Measurements from ENCODE around the gene NIPAL3. TPM values are rescaled to one million over a fixed set of nuclear protein-coding genes. Genes with fewer than 3 reads are reported as not detected.
"Not testable (repeated sequence)": the region's sequence is repeated elsewhere in the genome, so short reads cannot be mapped to it uniquely, and the experiment has no call there.

NIPAL3 gene
- total RNA-seq, 1 donor from 2014 or later: 26.3 TPM

DNA sequence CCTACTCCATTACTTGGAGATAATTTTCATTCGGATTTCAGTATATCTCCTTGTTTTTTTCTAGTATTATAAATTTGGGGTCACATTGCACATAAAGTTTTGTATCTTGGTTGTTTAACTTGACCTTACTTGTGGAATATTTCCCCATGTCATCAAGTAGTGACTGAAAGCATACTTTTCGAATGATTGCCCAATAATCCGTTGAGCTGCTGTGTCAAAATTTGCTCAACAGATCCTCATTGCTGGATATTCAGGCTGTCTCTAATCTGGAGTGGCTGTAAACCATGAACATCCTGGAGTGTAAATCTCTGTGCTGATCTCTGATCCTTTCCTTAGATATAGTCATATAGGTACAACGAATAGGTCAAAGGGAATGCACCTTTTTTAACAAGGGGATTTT is 4.9 kb downstream of the NIPAL3 start:
- DNase-seq (ENCODE audit: extremely low read depth, low read depth, low spot score): no peak

DNA sequence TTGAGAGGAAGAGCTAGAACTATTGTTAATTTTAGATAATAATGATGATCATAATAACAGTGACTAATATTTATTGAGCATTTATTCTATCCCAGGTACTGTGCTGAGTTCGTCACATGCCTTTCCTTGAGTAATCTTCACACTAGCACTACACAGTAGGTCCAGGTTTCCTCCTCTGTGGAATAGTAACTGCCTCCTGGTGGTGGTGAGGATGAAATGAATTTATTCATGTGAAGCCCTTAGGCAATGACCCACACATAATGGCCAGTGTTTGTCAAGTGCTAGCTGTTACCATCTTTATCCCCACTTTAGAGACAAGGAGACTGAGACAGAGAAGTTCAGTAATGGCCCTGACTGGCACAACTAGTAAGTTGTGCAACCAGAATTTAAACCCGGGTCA is 5.9 kb downstream of the NIPAL3 start:
- no peak for DNase-seq (ENCODE audit: extremely low read depth, low read depth, low spot score)

DNA sequence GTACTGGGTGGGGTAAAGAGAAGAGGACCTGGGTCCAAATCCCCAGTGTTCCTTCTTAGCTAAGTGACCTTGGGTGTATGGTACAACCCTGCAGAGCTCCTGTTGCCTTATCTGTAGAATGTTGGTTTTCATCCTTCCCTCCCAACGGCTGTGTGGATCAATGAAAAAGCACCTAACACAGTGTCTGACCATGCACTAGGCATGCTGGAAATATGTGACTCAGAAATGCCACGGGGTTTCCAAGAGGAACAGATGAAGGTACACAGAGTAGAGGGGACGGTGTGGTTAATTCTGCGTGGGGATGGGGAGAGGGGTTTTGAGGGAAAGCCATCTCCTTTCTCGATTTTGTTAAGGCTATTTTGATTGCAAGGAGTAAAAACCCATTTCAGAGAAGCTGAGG is 8.6 kb downstream of the NIPAL3 start:
- DNase-seq (ENCODE audit: extremely low read depth, low read depth, low spot score): no peak

GRCh38 chr1:24424990-24425389 is 9.4 kb downstream of the NIPAL3 start:
- no peak for DNase-seq (ENCODE audit: extremely low read depth, low read depth, low spot score)

GRCh38 chr1:24425441-24425840 is 9.8 kb downstream of the NIPAL3 start:
- DNase-seq (ENCODE audit: extremely low read depth, low read depth, low spot score): no peak

- no peak for DNase-seq (ENCODE audit: extremely low read depth, low read depth, low spot score)
These were observed 10.3 kb downstream of the NIPAL3 start for GRCh38 chr1:24425922-24426321.

GRCh38 chr1:24426744-24427544 is 11.3 kb downstream of the NIPAL3 start:
- no peak for DNase-seq (ENCODE audit: extremely low read depth, low read depth, low spot score)

DNA sequence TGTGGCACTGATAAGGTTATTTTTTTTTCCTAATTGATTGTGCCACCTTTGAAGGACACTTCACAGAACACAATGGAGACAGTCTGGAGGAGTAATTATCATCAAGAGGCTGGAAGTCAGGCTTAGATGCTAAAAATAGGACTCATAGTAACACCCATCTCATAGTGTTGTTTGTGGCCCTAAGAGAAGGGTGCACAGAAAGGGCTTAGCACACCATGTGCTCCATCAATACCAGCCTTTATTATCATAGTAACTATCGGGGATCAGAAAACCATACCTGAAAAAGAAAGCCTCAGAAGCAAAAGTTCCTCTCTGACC is 11.9 kb downstream of the NIPAL3 start:
- DNase-seq (ENCODE audit: extremely low read depth, low read depth, low spot score): no peak

DNA sequence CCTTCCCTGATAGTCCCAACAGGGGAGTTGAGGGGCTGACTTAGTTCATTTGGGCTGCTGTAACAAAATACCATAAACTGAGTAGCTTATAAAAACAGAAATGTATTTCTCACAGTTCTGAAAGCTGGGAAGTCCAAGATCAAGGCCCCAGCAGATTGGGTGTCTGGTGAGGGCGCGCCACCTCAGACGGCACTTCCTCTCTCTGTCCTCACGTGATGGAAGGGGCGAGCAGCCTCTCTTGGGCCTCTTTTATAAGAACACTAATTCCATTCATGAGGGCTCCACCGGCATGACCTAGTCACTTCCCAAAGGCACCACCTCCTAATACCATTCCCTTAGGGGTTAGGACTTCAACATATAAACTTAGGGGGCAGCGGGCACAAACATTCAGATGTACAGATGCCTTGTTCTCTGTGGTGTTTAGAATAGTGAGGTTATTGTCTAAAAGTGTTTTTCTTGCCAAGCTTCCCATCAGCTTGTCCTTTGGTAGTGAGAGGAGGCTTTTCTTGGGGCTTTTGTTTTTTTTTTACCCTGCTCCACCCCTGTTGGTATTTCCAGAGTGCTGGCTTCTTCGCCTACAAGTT is 20.3 kb downstream of the NIPAL3 start:
- no peak for DNase-seq (ENCODE audit: extremely low read depth, low read depth, low spot score)

- DNase-seq (ENCODE audit: extremely low read depth, low read depth, low spot score): no peak
These were observed 22.2 kb downstream of the NIPAL3 start for GRCh38 chr1:24437631-24438396.

GRCh38 chr1:24438423-24438901 is 22.9 kb downstream of the NIPAL3 start:
- DNase-seq (ENCODE audit: extremely low read depth, low read depth, low spot score): no peak

- DNase-seq (ENCODE audit: extremely low read depth, low read depth, low spot score): no peak
These were observed 24.8 kb downstream of the NIPAL3 start for GRCh38 chr1:24440436-24440835.

DNA sequence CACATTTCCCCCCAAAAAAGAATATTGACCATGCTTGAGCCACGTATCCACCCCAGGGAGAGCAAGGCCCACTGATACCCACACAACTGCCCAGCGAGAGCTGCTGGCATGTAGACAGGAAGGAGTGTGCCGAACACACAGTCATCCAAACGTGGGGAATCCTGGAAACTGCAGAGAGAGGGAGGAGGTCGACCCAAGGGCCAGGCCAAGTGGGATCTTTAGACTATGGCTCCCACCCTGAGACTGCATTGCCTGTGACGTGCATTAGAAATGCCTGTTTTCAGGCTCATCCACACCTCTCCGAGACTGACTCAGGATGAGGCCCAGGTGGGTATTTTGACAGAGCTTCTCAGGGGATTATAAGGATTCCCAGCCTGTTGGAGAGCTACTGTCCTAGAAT is 25.9 kb downstream of the NIPAL3 start:
- DNase-seq (ENCODE audit: extremely low read depth, low read depth, low spot score): no peak

DNA sequence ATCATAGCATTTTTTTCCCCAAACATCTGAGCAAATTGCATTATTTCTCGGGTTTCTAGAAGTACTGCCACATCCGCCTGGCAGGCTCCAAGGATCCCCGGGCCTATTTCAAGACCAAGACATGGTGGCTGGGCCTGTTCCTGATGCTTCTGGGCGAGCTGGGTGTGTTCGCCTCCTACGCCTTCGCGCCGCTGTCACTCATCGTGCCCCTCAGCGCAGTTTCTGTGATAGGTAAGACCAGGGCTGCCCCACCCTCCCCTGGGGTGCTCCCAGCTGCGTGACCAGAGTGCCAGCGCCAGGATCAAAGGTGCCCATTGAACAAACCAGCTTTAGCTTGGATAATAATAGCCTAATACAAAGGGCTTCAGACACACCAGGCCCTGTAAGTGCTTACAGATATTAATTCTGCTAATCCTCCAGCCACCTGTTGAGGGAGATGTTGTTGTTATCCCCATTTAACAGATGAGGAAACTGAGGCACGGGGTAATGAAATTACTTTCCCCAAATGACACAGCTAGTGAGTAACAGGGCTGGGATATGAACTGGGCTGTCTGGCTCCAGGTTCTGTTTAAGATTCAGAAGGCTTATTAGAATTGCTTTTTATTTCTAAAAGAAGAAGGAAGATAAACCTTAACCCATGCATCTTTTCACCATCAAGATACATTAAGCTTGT is 26.5 kb downstream of the NIPAL3 start:
- DNase-seq (ENCODE audit: extremely low read depth, low read depth, low spot score): no peak

- DNase-seq (ENCODE audit: extremely low read depth, low read depth, low spot score): no peak
These were observed 27.2 kb downstream of the NIPAL3 start for GRCh38 chr1:24442764-24443163.

- no peak for DNase-seq (ENCODE audit: extremely low read depth, low read depth, low spot score)
These were observed 27.6 kb downstream of the NIPAL3 start for GRCh38 chr1:24443241-24443656.

GRCh38 chr1:24446446-24446845 is 30.8 kb downstream of the NIPAL3 start:
- not testable (repeated sequence) for DNase-seq (ENCODE audit: extremely low read depth, low read depth, low spot score)

GRCh38 chr1:24450316-24450715 is 34.7 kb downstream of the NIPAL3 start:
- no peak for DNase-seq (ENCODE audit: extremely low read depth, low read depth, low spot score)

DNA sequence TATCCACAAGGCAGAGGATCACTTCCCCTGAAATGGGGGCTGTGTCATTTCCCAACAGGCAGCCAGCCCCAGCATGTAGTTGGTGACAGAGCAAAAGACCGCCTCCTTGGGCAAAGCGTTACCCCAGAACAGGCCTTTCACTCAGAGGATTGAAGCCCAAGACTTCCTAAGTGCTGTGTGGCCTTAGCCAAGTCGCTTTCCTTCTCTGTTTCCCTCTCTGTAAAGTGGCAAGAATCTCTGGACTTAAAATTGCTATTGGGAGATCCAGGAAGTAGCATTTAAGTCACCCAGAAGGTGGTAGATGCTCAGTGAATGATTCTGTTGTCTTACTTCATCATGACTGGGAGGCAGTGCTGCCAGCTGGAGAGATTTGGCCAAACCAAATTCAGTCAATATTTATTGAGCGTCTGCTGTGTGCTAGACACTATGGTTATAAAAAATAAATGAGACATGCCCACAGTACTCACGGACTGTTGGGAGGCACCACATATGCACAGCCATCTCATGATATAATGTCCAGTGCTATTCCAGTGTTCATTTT is 35.3 kb downstream of the NIPAL3 start:
- no peak for DNase-seq (ENCODE audit: extremely low read depth, low read depth, low spot score)

DNA sequence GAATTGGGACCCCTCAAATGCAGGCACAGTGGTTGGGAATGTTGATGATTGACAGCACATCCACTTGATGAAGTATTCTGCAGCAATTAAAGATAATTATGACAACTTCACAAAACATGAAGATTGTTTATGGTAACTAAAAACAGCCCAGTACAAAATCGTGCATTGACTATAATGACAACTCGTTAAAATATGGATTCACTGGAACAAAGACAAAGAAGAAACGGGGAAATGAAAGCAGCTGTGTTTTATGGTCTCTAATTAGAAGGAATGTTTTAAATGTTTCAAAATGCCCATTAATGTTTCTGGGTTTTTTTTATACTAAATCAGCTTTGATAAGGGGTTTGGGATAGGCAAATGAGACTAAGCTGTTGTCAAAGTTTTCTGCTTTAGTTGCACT is 36.1 kb downstream of the NIPAL3 start:
- DNase-seq (ENCODE audit: extremely low read depth, low read depth, low spot score): no peak

DNA sequence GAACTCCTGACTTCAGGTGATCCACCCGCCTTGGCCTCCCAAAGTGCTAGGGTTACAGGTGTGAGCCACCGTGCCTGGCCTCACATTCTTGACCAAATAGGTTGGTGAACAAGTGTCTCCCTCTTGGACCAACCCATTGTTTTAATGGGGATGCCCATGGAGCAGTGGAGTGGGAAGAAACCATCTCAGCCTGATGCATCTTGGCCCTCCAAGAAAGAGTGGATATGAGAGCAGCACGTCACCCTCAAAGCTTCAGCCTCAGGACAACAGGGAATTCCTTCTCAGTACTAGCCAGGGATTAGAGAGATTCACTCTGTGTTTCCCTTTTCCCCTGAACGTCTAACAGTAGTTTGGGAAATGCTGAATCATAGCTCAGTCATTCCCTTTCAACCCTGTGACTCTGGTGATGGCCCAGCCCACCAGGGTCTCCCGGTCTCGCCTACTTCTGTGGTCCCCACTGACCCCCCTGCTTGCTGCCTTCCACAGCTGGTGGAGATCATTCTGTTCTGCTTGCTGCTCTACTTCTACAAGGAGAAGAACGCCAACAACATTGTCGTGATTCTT is 37.4 kb downstream of the NIPAL3 start:
- no peak for DNase-seq (ENCODE audit: extremely low read depth, low read depth, low spot score)

Measured in glomerular endothelial cell (primary cell).